HCT116 (cell line): ENCODE data around the gene ABCC5. TPM values are rescaled to one million over a fixed set of nuclear protein-coding genes. Genes with fewer than 3 reads are reported as not detected.

Experiments used
- ATAC-seq: fragments of 200-7000 bp; cut with Tn5 transposase; 2 replicates; pipeline ENCODE4 v1.9.1; 2020; ENCODE audit warnings: mild to moderate bottlenecking, moderate library complexity
- BruUV-seq: library from RNA; stranded (reverse); fragments of 400-500 nt; replicated peaks from 2 replicates; lab custom pipeline; 2021; lab: Mats Ljungman, UMichigan
- CTCF ChIA-PET: fragments of 300-600 bp; sonication (Branson Sonifier 250); formaldehyde crosslinking; loops from one replicate; lab custom pipeline; 2021; ENCODE audit warnings: antibody characterized with exemption; lab: Charles Lee
- POLR2A ChIA-PET: fragments of 300-600, 350-600 bp; sonication (Branson Sonifier 250); formaldehyde crosslinking; loops from one replicate; lab custom pipeline; 2021; ENCODE audit warnings: antibody characterized with exemption; lab: Charles Lee
- RAD21 ChIA-PET, 2 experiments: fragments of 300-600 bp; sonication (Branson Sonifier 250); formaldehyde crosslinking; loops; one replicate each; lab custom pipeline; 2023; ENCODE audit warnings: low total read pairs in 2 of 2; ENCODE audit not compliant: uncharacterized antibody in 2 of 2, unreplicated experiment in 2 of 2, low non-redundant PET in 1 of 2; lab: Charles Lee
- DNase-seq: peaks from one replicate; pipeline ENCODE4 v3.0.0-alpha.2; 2010; ENCODE audit warnings: low read depth, low spot score
- H2AFZ ChIP-seq: fragments of 200-600 bp; shearing (Covaris generic), sonication (generic); 2 replicates; pipeline ENCODE4 v1.6.1; 2017; ENCODE audit warnings: low read depth, mixed run types, mixed read lengths, antibody characterized with exemption, low read length; ENCODE audit not compliant: poor library complexity, severe bottlenecking
- H3K27ac ChIP-seq: 2 replicates; pipeline ENCODE4 v1.5.1; 2012; ENCODE audit warnings: low read depth, low read length
- H3K27me3 ChIP-seq: fragments of 200-600 bp; sonication (generic); 2 replicates; pipeline ENCODE4 v1.6.1; 2016; ENCODE audit warnings: mixed run types, low read length, mixed read lengths; ENCODE audit not compliant: insufficient read depth
- H3K36me3 ChIP-seq, 2 experiments: fragments of 200-500 bp in 1 of 2; fragments of 200-600 bp in 1 of 2; sonication (Bioruptor generic) in 1 of 2; sonication (generic) in 1 of 2; 2 replicates each; pipeline versions ENCODE4 v1.5.1 to v1.6.1; 2014 to 2016; ENCODE audit warnings: low read length in 2 of 2, inconsistent platforms in 1 of 2, mixed read lengths in 1 of 2, mixed run types in 1 of 2; ENCODE audit not compliant: insufficient read depth in 2 of 2, control insufficient read depth in 1 of 2
- H3K4me1 ChIP-seq, 2 experiments: fragments of 200-600 bp in 1 of 2; sonication (generic) in 1 of 2; 2 replicates each; pipeline versions ENCODE4 v1.5.1 to v1.6.1; 2012 to 2017; ENCODE audit warnings: low read length in 2 of 2, inconsistent platforms in 1 of 2, mild to moderate bottlenecking in 1 of 2, mixed read lengths in 1 of 2, mixed run types in 1 of 2, moderate library complexity in 1 of 2; ENCODE audit not compliant: insufficient read depth in 2 of 2, control insufficient read depth in 1 of 2
- H3K4me2 ChIP-seq: fragments of 200-600 bp; sonication (generic); 2 replicates; pipeline ENCODE4 v1.6.1; 2017; ENCODE audit warnings: mixed run types, low read length, mixed read lengths
- H3K4me3 ChIP-seq, 2 experiments: fragments of 200-600 bp in 1 of 2; sonication (generic) in 1 of 2; replicated peaks in 1 of 2; 2 replicates each; pipeline ENCODE4 v1.5.1; 2011 to 2016; ENCODE audit warnings: low read length in 2 of 2, control low read depth in 1 of 2, low read depth in 1 of 2, mild to moderate bottlenecking in 1 of 2, mixed read lengths in 1 of 2, mixed run types in 1 of 2
- H3K79me2 ChIP-seq: fragments of 200-600 bp; sonication (generic); 2 replicates; pipeline ENCODE4 v1.6.1; 2017; ENCODE audit warnings: mild to moderate bottlenecking, mixed run types, low read length, moderate library complexity, mixed read lengths; ENCODE audit not compliant: insufficient read depth
- H3K9ac ChIP-seq: fragments of 200-600 bp; sonication (generic); 2 replicates; pipeline ENCODE4 v1.6.1; 2016; ENCODE audit warnings: low read length, mixed read lengths
- H3K9me2 ChIP-seq: fragments of 200-600 bp; sonication (generic), shearing (Covaris generic); 2 replicates; pipeline ENCODE4 v1.6.1; 2017; ENCODE audit warnings: mixed run types, mild to moderate bottlenecking, moderate library complexity; ENCODE audit not compliant: insufficient read depth
- H3K9me3 ChIP-seq, 2 experiments: fragments of 200-500 bp in 1 of 2; fragments of 200-600 bp in 1 of 2; sonication (Bioruptor generic) in 1 of 2; sonication (generic) in 1 of 2; 2 replicates each; pipeline ENCODE4 v1.6.1; 2014 to 2017; ENCODE audit warnings: low read length in 2 of 2, mixed read lengths in 2 of 2, inconsistent platforms in 1 of 2, low read depth in 1 of 2, mild to moderate bottlenecking in 1 of 2, mixed run types in 1 of 2, moderate library complexity in 1 of 2; ENCODE audit not compliant: control insufficient read depth in 1 of 2, insufficient read depth in 1 of 2
- H4K20me1 ChIP-seq: fragments of 200-600 bp; sonication (generic), shearing (Covaris generic); 2 replicates; pipeline ENCODE4 v1.6.1; 2017; ENCODE audit warnings: mixed run types, mild to moderate bottlenecking, moderate library complexity; ENCODE audit not compliant: insufficient read depth
- CBX3 ChIP-seq: IDR thresholded peaks from 2 replicates; pipeline ENCODE4 v1.6.1; 2012; ENCODE audit warnings: low read depth
- FOSL1 ChIP-seq: IDR thresholded peaks from 2 replicates; pipeline ENCODE4 v1.6.1; 2012; ENCODE audit warnings: low read depth
- JUND ChIP-seq: IDR thresholded peaks from 2 replicates; pipeline ENCODE4 v1.6.1; 2012
- POLR2A ChIP-seq: IDR thresholded peaks from 2 replicates; pipeline ENCODE4 v1.7.0; 2011; ENCODE audit warnings: borderline replicate concordance; ENCODE audit not compliant: insufficient read depth, insufficient read length; ENCODE audit errors: extremely low read depth
- POLR2AphosphoS5 ChIP-seq: IDR thresholded peaks from 2 replicates; pipeline ENCODE4 v1.6.1; 2011; ENCODE audit warnings: mild to moderate bottlenecking, low read depth, low read length, moderate library complexity
- SP1 ChIP-seq: IDR thresholded peaks from 2 replicates; pipeline ENCODE4 v1.6.1; 2012; ENCODE audit warnings: low read depth
- SRF ChIP-seq: IDR thresholded peaks from 2 replicates; pipeline ENCODE4 v1.6.1; 2012; ENCODE audit warnings: low read depth
- ZNF274 ChIP-seq: fragments of 200-500 bp; sonication (Bioruptor generic); IDR thresholded peaks from 2 replicates; pipeline ENCODE4 v1.6.1; 2014; ENCODE audit warnings: mild to moderate bottlenecking, low read depth, low read length, inconsistent platforms
- intact Hi-C: fragments of 100-400 bp; cut with micrococcal nuclease; formaldehyde crosslinking; loops from 2 replicates; pipeline ENCODE4 v1.10.0; 2022
- total RNA-seq: library from RNA; stranded (reverse); gene quantifications from one replicate; pipeline ENCODE4 v1.2.1, GENCODE V29; 2021; ENCODE audit not compliant: unreplicated experiment
- TF ChIP-seq, protein P1 (sequence below): IDR thresholded peaks from 2 replicates; pipeline ENCODE4 v1.6.1; 2012
- TF ChIP-seq, protein P2 (sequence below): IDR thresholded peaks from 2 replicates; pipeline ENCODE4 v1.6.1; 2012
- TF ChIP-seq, protein P3 (sequence below): IDR thresholded peaks from 2 replicates; pipeline ENCODE4 v1.6.1; 2011; ENCODE audit warnings: mild to moderate bottlenecking, low read length, moderate library complexity; ENCODE audit not compliant: insufficient replicate concordance; ENCODE audit errors: extremely low read depth

ABCC5 gene
- total RNA-seq, 1 experiment from 2014 or later = 16.9 TPM

DNA sequence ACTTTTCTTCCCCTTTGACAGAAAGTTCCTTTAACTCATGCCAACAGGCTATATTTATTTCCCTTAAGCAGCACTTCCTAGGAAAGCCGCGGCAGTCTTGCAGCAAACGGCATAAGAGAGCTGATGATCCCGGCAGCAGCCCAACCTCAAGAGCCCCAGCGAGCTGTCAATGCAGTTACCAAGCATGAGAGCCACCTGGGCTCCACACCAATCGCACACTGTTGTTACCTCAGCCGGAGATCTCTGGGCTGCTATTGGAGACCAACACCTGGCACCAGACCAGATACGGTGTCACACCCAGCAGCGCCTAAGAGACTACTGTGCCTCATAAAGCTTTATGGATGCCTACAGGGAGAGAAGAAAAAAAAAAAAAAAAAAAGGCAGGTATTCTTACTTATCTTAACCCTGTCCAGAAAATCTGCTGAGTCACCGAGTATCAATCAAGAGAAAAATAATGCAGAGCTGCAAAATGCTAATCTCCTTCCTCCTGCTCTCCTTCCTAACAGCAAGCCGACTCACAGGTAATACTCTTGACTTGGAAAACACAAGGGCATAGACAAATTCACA is 11.7 kb downstream of the ABCC5 start:
- no peaks in the 10 kb centered on the region for H3K9me2 ChIP-seq
- intact Hi-C loops = no loop called here
- H3K27me3 ChIP-seq = no peaks in the 10 kb centered on the region
- H3K4me2 ChIP-seq = peak overlapping the region; percentile 62
- no peaks in the 10 kb centered on the region for H3K36me3 ChIP-seq
- peak overlapping the region; percentile 20; the same call in 1 of the 2 replicates for H3K9ac ChIP-seq
- ATAC-seq = peak; percentile 98
- RAD21 ChIA-PET = interaction anchor here in 1 of 2 experiments (0.7 kb wide), 1 partner anchor 477 kb away, joined by 4 read pairs; no protein-coding TSS in a partner anchor
- peaks cover 14 to 20% of the 10 kb centered on the region in 2 experiments for H3K4me1 ChIP-seq
- no peaks in the 10 kb centered on the region for H4K20me1 ChIP-seq
- CTCF ChIA-PET = interaction anchor here (0.9 to 1.8 kb wide), 5 partner anchors 9 to 111 kb away, joined by 3 to 8 read pairs (median 3); partner anchors contain the start of gene ABCC5
- 0 out of 2 replicates have a peak, but pooled peaks have one; percentile 15 for TF ChIP-seq SP1
- 0 out of 2 replicates have a peak, but pooled peaks have one; percentile 22 for TF ChIP-seq POLR2AphosphoS5
- no peak for TF ChIP-seq POLR2A
- 0 out of 2 replicates have a peak, but pooled peaks have one; percentile 27 for TF ChIP-seq CBX3
- no peak for TF ChIP-seq JUND
- TF ChIP-seq FOSL1 = no peak
- TF ChIP-seq ZNF274 = no peak
- TF ChIP-seq, protein P1, sequence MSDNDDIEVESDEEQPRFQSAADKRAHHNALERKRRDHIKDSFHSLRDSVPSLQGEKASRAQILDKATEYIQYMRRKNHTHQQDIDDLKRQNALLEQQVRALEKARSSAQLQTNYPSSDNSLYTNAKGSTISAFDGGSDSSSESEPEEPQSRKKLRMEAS = peak; percentile 75
- no peak for TF ChIP-seq SRF
- TF ChIP-seq, protein P2, sequence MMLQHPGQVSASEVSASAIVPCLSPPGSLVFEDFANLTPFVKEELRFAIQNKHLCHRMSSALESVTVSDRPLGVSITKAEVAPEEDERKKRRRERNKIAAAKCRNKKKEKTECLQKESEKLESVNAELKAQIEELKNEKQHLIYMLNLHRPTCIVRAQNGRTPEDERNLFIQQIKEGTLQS = no peak
- TF ChIP-seq, all 23 proteins: peak for 4
- POLR2A ChIA-PET = interaction anchor here (0.7 to 1.0 kb wide), 2 partner anchors 10 to 11 kb away, joined by 3 to 4 read pairs; no protein-coding TSS in a partner anchor
- H3K9me3 ChIP-seq = no peaks in the 10 kb centered on the region
- DNase-seq = peak; percentile 78
- H3K79me2 ChIP-seq = no peaks in the 10 kb centered on the region
- peak overlapping the region; percentile 7 to 11; a peak in 3 of 4 replicates for H3K4me3 ChIP-seq
- no peak overlapping the region for H2AFZ ChIP-seq
- peak overlapping the region; percentile 60 for H3K27ac ChIP-seq
- no TSS peak for BruUV-seq

DNA sequence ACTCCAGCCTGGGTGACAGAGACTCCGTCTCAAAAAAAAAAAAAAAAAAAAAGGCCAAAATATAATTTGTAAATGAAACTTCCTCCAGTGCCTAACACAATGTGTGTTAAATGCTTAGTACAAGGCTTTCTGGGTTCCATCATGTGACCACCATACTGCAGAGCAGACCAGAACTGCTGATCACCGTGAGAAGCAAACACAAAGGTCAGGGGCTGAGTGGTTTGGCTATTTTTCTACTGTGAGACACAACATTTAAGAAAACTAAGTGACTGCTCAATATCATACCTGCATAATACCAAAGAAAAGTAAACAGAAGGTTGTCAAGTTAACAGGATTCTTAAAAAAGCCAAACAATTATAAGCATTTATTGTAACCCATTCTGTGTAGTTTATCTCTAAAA is 13.2 kb downstream of the ABCC5 start:
- TF ChIP-seq, protein P2 = no peak
- TF ChIP-seq, protein P3, sequence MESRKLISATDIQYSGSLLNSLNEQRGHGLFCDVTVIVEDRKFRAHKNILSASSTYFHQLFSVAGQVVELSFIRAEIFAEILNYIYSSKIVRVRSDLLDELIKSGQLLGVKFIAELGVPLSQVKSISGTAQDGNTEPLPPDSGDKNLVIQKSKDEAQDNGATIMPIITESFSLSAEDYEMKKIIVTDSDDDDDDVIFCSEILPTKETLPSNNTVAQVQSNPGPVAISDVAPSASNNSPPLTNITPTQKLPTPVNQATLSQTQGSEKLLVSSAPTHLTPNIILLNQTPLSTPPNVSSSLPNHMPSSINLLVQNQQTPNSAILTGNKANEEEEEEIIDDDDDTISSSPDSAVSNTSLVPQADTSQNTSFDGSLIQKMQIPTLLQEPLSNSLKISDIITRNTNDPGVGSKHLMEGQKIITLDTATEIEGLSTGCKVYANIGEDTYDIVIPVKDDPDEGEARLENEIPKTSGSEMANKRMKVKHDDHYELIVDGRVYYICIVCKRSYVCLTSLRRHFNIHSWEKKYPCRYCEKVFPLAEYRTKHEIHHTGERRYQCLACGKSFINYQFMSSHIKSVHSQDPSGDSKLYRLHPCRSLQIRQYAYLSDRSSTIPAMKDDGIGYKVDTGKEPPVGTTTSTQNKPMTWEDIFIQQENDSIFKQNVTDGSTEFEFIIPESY = no peak
- TF ChIP-seq POLR2AphosphoS5 = no peak
- no peak for TF ChIP-seq POLR2A
- TF ChIP-seq FOSL1 = no peak
- intact Hi-C loops = no loop called here
- Histone ChIP-seq H3K4me2 (no peak overlapping the region), H3K27me3 (no peaks in the 10 kb centered on the region), H3K79me2 (no peaks in the 10 kb centered on the region), H3K9me2 (no peaks in the 10 kb centered on the region), H3K4me1 (peaks cover 14 to 20% of the 10 kb centered on the region in 2 experiments), H4K20me1 (no peaks in the 10 kb centered on the region), H3K9me3 (no peaks in the 10 kb centered on the region), H3K27ac (no peak overlapping the region), H3K36me3 (0 out of 4 replicates have a peak, but pooled peaks cover 0 to 2% of the 10 kb centered on the region in 2 experiments), H2AFZ (no peak overlapping the region), H3K9ac (no peak overlapping the region), H3K4me3 (no peak overlapping the region)
- BruUV-seq = no TSS peak
- ChIA-PET RAD21 (no interaction called here), POLR2A (no interaction called here), CTCF (no interaction called here)
- ATAC-seq (no peak), DNase-seq (no peak)
